ENCODE measurements around the gene AIM2.
A peak's percentile ranks its signal among the peaks of the same experiment; 100 is the strongest.
"Not testable (repeated sequence)": the region's sequence is repeated elsewhere in the genome, so short reads cannot be mapped to it uniquely, and the experiment has no call there.

AIM2 gene

DNA sequence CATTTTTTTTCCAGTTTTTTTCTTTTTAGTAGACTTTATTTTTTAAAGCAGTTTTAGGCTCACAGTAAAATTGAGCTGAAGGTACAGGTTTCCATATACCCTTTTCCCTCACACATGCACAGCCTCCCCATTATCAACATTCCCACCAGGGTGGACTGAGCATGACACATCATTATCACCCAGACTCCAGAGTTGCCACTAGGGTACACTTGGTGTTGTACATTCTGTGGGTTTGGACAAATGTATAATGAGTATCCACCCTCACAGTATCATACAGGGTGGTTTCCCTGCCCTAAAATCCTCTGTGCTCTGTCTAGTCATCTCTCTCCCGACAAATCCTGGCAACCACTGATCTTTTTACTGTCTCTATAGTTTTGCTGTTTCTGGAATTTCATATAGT lies 3.0 kb upstream of the AIM2 start:
- no peak for DNase-seq

DNA sequence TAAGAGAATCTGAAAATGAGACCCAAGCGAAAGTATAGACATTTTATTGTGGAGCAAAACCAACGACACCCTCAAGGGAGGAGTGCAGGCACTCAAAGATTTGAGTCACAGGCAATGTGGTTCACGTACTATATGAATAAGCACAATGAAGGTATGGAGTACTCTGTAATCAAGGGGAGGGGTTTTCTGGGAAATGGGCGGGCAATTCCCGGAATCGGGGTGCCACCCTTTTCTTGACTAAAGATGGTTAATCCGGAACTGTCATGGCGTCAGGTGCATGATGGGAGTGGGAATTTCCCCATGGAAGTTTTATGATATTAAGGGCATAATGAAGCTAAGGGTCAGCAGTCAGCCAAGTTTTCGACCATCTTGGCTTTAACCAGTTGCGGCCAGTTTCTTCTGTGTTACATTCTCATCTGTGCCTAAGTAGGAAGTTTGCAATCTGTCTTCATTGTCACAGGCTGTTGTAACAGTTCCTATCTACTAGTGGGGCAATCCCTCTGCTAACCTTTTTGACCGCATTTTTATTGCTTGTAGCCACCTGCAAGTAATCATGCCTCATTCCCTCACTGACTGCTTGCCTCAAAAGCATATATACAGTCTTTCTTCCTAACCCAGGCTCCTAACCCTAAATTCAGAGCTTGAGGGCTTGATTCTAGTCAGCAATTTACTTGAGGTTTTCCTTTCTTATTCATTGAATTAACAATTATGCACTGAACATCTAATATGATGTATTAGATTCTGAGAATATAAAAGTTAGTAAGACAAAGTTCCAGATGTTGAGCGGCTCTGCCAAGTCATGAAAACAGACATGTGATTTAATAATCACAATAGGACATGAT lies 775 bp upstream of the AIM2 start:
- no peak for DNase-seq

DNA sequence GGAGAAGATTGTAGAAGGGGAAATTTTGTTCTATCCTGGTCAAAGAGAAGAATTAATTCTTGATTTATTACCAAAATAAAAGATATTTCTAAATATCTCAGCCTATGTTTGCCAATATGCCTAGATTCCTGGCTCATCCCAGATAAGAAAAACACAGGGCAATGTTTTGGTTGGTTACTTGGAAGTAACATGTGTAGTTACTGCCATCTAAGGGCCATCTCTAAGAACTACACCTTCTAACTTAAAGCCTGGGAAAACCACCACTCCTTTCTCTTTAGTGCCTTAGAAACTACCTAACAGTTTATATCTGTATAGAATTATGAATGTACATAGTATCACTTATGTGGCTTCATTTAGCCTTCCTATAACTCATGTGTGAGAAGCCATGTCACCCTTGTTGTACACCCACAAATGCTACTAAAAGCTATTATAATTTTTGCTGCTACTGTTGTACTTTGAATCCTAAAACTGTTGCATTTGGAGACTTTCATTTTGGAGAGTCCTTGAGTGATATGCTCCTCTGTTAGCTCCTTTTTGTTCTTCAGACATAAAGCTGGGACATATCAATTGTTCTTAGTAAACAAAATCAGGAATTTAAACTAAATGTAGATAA lies 4.5 kb downstream of the AIM2 start:
- DNase-seq: peak; percentile 36

DNA sequence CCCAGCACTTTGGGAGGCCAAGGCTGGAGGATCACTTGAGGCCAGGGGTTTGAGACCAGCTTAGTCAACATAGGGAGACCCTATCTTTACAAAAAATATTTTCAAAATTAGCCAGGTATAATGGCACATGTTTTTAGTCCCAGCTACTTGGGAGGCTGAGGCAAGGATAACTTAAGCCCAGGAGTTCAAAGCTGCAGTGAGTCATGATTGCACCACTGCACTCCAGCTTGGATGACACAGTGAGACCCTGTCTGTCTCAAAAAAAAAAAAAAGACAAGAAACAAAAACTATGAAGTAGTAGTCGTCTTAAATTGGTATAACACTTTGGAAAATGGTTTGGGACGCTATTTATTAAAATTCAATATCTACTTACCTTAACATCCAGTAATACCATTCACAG lies 7.7 kb downstream of the AIM2 start:
- DNase-seq: no peak

DNA sequence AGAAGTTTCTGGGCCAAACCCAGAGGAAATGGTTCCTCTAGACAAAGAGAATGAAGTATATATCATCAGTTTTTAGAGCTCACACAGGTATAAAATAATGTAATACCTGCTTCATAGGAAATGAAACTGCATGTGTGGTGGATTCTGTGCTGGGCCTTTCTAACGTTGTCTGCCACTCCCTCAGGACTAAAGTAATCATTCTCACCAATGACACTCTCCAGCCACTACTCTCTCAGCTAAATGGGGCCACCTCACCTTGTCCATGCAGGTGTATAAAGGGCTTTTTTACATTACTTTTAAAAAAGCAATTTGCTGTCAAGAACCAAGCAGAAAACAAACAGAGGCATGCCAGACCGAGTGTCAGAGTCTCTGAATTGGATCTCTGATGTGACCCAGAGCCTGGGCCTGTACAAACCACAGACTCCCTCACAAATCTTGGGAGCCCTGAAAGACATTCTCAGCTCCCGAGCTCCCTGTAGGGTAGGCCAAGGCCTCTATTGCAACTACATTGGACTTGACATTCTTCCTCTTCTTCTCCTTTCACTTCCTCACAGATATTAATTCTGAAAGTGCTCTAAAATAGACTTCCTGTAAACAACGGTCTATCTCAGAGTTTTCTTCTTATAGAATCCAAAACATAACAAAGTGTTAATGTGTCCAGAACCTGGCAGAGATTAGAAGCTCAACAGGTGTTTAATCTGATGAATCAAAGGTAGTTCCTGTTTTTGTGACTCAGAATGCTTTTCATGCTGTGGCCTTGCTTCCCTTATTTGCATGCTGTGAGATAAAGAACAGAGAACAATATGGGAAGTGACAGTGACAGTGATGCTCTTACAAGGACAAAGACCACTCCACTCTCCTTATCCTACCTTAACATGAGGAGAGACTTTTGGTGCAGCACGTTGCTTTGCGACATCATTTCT lies 8.6 kb downstream of the AIM2 start:
- DNase-seq: no peak

DNA sequence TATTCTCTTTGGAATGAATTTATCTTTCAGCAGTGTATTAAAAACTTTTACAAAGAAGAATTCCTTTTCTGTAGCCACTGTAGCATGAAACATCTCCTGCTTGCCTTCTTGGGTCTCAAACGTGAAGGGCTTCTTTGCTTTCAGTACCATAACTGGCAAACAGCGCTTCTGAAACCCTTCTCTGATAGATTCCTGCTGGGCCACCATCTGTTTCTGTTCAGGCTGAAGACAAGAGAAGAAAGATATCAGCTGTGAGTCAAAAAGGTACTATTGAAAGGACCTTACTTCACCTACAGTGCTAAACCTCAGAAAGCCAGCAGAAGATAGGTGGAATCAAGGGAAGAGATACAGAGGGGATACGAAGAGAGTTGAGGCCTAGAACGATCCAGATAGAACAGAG lies 10.5 kb downstream of the AIM2 start:
- no peak for DNase-seq

DNA sequence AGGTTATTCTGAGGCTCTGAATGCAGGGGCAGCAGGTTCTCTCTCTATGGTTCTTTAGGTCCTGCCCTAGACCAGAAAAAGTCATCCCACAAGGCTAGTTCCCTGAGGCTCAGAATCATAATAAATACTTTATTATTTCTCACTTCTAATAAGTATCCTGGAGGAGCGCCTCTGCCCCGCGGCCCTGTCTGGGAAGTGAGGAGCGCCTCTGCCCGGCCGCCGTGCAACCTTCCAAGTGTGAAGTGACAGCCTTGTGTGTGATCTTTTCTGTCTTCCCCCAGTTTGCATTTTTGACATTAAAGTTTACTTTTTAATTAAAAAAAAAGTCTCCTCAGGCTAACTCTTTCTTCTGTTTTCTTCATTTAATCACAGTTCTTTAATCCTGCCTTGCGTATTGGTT lies 11.5 kb downstream of the AIM2 start:
- DNase-seq: no peak

DNA sequence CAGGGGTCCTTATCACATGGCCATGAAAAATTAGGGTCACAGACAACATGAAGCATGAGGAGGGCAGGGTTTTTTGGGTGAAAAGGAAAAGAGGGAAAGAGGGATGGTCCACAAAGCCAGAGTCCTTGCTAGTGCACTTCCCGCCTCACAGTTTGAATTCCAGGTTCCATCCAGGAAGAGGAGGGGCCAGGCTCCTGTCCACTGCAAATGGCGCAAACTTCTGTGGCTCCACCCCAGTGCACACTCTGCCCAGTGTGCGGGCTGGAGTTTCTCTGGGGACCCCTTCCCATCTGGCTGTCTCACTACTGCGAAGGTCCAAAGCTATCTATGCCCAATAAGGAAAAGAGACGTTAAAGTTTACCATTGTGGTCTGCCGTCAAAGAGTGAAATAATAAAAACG lies 17.8 kb downstream of the AIM2 start:
- no peak for DNase-seq

DNA sequence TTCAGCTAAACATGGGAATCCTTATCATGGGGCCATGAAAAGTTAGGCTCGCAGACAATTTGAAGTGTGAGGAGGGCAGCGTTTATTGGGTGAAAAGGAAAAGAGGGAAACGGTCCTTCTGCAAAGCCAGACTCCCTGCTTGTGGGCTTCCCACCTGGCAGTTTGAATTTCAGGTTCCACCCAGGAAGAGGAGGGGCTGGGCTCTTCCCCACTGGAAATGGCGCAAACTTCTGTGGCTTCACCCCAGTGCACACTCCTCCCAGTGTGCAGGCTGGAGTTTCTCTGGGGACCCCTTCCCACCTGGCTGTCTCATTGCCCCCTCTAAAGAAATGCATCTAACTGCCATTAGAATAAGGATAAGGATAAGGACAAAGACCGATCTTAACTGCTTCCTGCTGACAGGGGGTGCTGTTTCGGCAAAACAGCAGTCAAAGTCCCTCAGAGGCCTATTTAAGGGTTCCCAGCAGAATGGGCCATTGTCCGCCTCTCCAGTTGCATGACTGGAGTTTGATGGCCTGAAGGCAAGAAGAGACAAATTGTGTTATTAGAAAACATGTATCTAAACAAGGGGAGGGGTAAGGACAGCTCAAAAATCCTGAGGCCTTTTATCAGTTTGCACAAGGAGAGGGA lies 20.4 kb downstream of the AIM2 start:
- no peak for DNase-seq

DNA sequence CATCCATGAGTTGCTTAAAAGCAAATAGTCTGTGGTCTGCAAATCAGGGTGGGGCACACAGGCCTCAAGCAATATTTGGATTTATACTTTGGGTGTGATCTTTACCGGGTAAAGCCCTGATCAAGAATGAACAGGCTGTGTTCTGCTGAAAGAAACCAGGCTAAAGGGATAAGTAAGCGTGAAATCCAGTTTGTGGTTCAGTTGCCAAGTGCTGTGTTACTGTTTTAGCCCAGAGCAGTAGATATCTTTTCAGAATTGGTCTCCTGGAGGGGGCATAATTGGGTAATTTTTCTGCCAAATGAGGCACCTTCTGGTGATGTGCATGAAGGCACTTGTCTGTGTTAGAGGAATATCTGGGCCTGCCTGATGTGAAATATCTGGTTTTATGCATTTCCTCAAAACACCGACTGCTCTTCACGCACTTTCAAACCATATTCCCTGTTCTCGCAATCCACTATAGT lies 21.4 kb downstream of the AIM2 start:
- no peak for DNase-seq

DNA sequence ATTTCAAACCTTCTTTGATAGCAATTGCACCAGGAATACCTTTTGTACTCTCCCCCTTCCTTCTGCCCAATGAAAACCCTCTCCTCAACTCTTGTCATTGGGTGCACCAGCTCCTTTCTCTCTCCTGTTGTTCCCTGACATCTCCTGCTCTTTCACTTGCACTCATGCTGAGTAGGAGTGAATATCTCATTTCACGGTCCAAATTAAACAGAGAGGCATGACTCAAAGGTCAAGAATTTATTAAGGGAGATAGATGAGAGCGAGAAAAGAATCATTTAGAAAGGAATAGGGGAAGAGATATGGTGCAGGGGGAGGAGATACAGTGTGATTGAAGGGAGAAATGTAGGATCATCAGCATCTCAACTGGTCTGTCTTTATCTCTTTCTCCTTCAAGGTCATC lies 22.1 kb downstream of the AIM2 start:
- DNase-seq: no peak

DNA sequence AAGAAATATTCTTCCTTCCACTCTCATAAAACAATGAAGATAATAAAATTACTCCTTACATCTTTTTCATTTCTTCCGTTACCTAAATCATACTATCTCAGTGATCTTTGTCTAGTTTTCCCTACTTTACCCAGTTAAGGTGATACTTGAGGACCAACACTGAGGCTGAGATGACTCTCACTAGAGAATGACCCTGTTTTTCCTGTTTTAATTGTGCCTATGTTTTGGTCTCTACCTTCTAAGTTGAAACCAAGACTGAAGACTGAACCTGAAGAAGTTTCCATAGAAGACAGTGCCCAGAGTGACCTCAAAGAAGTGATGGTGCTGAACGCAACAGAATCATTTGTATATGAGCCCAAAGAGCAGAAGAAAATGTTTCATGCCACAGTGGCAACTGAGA lies 25.1 kb downstream of the AIM2 start:
- DNase-seq: no peak

DNA sequence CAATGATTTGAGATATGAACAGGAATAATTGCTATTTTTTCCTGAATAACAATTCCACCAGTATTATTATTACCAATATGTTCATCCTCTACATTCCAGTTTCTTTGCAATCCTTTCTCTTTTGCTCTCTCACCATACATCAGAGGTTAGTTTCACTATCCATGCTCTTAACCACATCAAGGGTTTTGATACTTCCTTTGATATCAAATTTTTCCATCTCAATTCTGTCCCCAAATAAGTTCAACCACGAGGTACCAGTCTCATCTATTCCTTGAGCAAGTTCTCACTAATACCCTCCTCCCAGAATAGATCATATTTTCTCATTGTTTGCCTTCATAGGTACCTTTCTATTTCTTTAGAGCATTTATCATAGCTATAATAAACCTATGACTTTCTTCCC lies 30.1 kb downstream of the AIM2 start:
- not testable (repeated sequence) for DNase-seq

DNA sequence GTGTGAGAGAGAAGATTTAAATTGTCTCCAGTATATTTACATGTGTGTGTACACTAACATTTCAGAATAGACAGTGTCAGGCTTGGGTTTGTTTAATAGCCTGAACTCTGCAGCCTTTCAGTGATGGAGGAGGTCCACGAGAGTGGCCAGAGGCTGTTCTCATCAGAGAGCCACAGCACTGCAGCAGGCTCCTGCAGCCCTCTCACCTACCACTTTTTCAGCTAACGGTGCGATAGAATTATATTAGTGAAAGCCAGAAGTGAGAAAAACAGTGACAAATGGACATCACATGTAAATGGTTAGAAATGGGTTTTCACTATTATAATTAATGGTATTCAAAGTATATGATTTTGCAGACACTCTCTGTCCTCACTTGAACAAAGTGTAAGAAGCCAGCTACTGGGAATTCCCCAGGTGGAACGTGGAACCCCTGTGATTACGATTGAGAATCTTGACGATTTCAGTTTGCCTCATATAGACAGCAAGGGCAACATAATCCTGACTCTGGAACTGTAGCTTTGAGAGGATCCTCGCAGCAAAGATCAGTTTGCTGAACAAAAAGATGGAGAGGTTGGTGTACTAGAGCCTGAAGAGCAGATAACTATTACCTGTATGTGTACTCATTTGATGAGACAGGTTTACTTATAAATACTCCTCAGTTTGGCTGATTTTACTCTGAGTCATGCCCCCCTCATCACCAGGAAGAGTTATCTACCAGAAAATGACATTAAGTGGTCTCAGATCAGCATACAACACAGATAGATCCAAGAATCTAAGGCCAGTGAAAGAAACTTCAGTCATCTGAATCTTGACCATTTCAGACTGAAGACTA lies 35.5 kb downstream of the AIM2 start:
- no peak for DNase-seq

DNA sequence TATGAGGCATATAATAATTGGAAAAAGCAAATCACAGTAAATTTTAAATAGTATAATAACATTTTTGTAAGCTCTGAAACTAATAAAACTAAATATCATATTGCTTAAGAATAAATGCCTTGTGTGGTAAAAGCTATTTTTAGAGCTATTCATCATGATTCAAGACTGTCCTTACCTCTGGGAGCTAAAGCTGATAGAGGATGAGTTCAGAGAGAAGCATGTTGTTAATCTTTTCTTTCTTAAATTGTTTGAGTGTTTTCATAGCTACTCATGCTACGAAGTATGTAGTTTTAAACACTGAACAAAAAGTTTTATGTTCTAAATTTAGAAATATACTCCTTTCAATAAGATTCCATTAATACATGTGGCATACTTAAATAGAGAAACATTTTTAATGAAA lies 36.4 kb downstream of the AIM2 start:
- no peak for DNase-seq

DNA sequence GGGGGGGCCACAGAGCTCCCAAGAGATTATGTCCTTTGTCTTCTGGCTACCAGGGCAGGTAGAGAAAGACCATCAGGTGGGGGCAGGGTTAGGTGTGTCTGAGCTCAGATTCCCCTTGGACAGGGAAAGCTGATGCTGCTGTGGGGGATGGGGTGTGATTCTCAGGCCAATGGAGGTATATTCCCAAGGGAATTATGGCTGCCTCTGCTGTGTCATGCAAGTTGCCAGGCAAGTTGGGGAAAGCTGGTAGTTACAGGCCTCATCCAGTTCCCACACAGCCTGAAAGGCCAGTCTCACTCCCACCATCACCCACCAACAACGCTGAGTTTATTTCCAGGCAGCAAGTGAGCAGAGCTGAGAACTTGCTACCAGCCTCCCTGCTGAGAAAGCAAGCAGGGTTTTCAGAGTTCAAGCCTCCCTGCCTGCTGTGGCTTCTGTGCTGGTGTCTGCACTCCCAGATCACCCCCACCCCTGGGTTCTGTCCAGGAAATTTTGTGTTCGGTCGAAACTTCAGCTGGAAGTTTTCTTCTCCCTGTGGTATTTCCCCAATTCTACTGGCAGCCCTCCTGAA lies 45.6 kb downstream of the AIM2 start:
- DNase-seq: no peak

DNA sequence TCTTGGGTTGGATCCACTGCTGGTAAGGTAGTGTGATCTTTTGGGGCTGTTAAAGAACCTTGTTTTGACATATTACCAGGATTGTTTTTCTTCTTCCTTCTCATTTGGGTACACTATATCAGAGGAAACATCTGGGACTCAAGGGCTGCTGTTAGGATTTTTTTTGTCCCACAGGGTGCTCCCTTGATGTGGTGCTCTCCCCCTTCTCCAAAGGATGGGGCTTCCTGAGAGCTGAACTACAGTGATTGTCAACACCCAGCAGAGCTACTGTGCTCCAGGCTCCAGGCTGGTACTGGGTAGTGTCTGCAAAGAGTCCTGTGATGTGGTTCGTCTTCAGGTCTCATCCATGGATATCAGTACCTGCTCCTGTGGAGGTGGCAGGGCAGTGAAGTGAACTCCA lies 46.3 kb downstream of the AIM2 start:
- no peak for DNase-seq

DNA sequence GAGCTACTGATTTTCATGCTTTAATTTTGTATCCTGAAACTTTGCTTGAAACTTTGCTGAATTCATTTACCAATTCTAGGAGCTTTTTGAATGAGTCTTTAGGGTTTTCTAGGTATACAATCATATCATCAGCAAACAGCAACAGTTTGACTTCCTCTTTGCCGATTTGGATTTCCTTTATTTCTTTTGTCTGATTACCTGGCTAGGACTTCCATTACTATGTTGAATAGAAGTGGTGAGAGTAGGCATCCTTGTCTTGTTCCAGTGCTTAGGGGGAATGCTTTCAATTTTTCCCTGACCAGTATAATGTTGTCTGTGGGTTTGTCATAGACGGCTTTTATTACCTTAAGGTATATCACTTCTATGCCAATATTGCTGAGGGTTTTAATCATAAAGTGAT lies 49.7 kb downstream of the AIM2 start:
- DNase-seq: not testable (repeated sequence)

DNA sequence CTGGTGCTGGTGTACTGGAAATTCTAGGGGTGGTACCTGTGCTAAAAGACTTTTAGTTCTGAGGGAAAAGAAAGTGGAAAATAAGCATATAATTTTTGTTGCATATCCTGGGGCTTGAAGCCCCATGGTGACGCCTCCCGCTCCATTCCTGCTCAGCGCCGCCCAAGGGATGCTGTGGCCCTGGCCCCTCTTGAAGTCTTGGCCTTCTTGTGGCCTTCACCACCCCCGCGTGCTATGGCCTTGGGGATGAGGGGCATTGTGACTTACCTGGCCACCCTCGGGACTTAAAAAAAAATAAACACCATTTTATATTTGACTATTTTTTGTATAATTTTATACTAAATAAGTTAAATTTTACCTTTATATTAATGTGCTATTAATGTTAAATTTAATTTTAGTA lies 51.5 kb downstream of the AIM2 start:
- no peak for DNase-seq

DNA sequence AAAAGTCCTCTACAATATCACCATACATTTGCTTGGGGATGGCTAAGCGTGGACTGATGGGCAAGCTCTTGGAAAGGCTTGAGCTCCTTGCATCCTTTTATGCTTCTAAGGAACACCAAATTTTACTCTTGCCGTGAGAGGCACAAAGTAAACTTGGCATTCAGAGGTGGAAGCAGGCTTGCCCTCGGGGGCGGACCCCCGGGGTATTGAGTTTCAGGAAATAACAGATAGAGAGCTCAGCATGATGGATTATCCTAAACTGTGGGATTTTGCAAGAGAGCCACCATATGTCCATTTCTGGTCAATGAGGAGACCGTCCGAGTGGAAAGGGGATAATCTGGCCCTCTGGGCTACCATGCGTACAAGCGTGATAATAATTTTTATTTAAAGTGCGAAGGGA lies 52.8 kb downstream of the AIM2 start:
- no peak for DNase-seq

DNA sequence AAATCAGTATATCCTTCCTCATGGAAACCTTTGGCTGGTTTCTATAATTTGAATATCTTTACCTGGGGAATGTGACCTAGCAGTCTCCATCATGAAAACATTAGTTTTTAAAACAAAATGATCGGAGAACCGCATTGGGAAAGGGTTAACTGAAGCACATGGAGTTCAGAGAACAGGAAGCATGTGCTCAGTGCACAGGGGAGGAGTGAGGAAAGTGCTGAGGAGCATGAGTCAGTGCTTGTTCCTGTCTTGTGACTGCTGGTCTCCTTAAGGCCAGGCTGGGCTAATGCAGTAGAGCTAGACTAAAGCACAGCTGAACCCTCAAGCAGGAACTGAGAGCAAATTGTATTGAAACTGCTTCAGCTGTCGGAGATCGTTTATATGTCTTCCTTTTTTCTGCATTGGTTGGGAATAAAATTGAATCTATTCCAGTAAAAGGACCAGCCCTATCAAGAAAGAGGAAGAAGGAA lies 61.1 kb downstream of the AIM2 start:
- no peak for DNase-seq

DNA sequence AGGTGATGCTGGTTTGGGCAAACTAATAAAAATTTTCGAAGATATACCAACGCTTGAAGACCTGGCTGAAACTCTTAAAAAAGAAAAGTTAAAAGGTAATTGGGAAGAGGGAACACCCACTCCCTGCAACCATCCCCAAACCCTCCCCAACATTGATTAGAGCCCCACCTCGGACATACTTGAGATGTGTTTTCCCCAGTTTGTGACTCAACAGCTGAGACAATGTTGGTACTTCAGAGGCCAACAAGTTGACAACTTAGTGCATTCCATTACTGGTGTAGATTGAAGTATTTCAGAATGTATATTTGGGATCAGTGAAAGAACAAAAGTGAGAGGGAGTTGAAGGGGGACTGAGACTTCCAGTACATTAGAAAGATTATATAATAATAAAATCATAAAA lies 61.7 kb downstream of the AIM2 start:
- DNase-seq: no peak

Measured in NCI-H345 (cell line).